Measurements from ENCODE around the gene HIVEP2. TPM values are rescaled to one million over a fixed set of nuclear protein-coding genes. Genes with fewer than 3 reads are reported as not detected.

The HIVEP2 gene
- total and polyA plus RNA-seq, 2 donors (not counting 3 experiments of a cell fraction or from before 2014, with no cell fraction given) = 1.3 to 4.7 TPM

GRCh38 chr6:142929751-142930358 lies 15.1 kb downstream of the HIVEP2 start:
- Histone ChIP-seq H3K4me1 (ENCODE audit: control insufficient read depth, extremely low read depth, insufficient read depth, low read length) (peaks cover 16% of the 10 kb centered on the region), H3K27ac (ENCODE audit: insufficient read depth, low read depth, low read length) (no peak overlapping the region), H3K9me3 (replicated peaks; ENCODE audit: control insufficient read depth, insufficient read depth, low read length) (no peaks in the 10 kb centered on the region), H3K27me3 (ENCODE audit: control insufficient read depth in 2 of 2, insufficient read depth in 2 of 2, low read length in 2 of 2) (no peaks in the 10 kb centered on the region), H3K9me1 (replicated peaks; ENCODE audit: control insufficient read depth, extremely low read depth, insufficient read depth, low read length) (no peaks in the 10 kb centered on the region), H3K9ac (replicated peaks; ENCODE audit: extremely low read depth, insufficient read depth, low read length) (no peak overlapping the region), H4K20me1 (replicated peaks; ENCODE audit: control insufficient read depth, extremely low read depth, insufficient read depth, low read length) (no peaks in the 10 kb centered on the region), H3K79me2 (ENCODE audit: control insufficient read depth, insufficient read depth, low read length) (no peaks in the 10 kb centered on the region), H3K4me2 (ENCODE audit: insufficient read depth, low read length) (no peak overlapping the region), H2AFZ (ENCODE audit: low read depth, low read length) (no peak overlapping the region), H3K4me3 (replicated peaks in 1 of 3; ENCODE audit: insufficient read depth in 1 of 3, low read depth in 1 of 3, low read length in 3 of 3) (no peak overlapping the region), H3K36me3 (ENCODE audit: control insufficient read depth in 2 of 2, extremely low read depth in 1 of 2, insufficient read depth in 2 of 2, low read length in 2 of 2) (no peaks in the 10 kb centered on the region)
- dilution Hi-C loops (cut with MboI; ENCODE audit: extremely low pct_ligation_motif_present, low sequenced_read_pairs) = no loop called here
- DNase-seq (ENCODE audit: low read depth, low spot score) = no peak
- CTCF ChIA-PET = interaction anchor here (1.4 to 2.2 kb wide), 3 partner anchors 10 to 44 kb away, joined by 4 to 8 read pairs (median 4); no protein-coding TSS in a partner anchor
- POLR2A ChIA-PET = no interaction called here
- no TSS peak for BruUV-seq (replicated peaks)
- FAIRE-seq = no peak
- no peak for TF ChIP-seq POLR2A (IDR thresholded peaks at IDR 0.05; ENCODE audit: low read depth, low read length)
- no peak for TF ChIP-seq FOS (IDR thresholded peaks at IDR 0.05; ENCODE audit: borderline replicate concordance, insufficient read depth, low read length)
- TF ChIP-seq JUN (IDR thresholded peaks at IDR 0.05; ENCODE audit: borderline replicate concordance, insufficient read depth, insufficient read length, low read depth) = no peak
- TF ChIP-seq EZH2 (IDR thresholded peaks at IDR 0.05; ENCODE audit: borderline replicate concordance, low read depth, low read length, severe bottlenecking) = no peak
- TF ChIP-seq GATA2 (IDR thresholded peaks at IDR 0.05; ENCODE audit: insufficient read depth, insufficient read length, low read depth, low read length) = no peak
- no peak for TF ChIP-seq POLR2AphosphoS5 (IDR thresholded peaks at IDR 0.05; ENCODE audit: insufficient read depth, low read depth, low read length)
- TF ChIP-seq MAX (IDR thresholded peaks at IDR 0.05; ENCODE audit: insufficient read depth, insufficient read length) = no peak
- no peak for TF ChIP-seq CTCF (IDR thresholded peaks at IDR 0.05; ENCODE audit: extremely low read depth in 1 of 2, insufficient read depth in 1 of 2, low read depth in 1 of 2, low read length in 2 of 2)
- TF ChIP-seq MYC (IDR thresholded peaks at IDR 0.05; ENCODE audit: low read depth, low read length) = no peak
- intact Hi-C loops (cut with micrococcal nuclease) = no loop called here
